Activated B cell treated with CpG ODN at 0.5 μM for 24 hours (primary cell): Measurements from ENCODE around the gene PHACTR3. TPM values are rescaled to one million over a fixed set of nuclear protein-coding genes. Genes with fewer than 3 reads are reported as not detected.

ENCODE experiments used
- ATAC-seq: fragments of 200-7000 bp; cut with Tn5 transposase; one replicate; pipeline ENCODE4 v1.10.0; 2021; ENCODE audit warnings: low read depth, mild to moderate bottlenecking, moderate library complexity
- CTCF ChIA-PET: fragments of 350-600 bp; sonication (Branson Sonifier 250); formaldehyde crosslinking; loops from one replicate; lab custom pipeline; 2021; ENCODE audit warnings: antibody characterized with exemption; lab: Charles Lee
- POLR2A ChIA-PET: fragments of 350-600 bp; sonication (Branson Sonifier 250); formaldehyde crosslinking; loops from one replicate; lab custom pipeline; 2021; ENCODE audit warnings: antibody characterized with exemption; lab: Charles Lee
- DNase-seq: peaks from one replicate; pipeline ENCODE4 v3.0.0; 2022
- H3K27ac Mint-ChIP-seq: one replicate; pipeline ENCODE4 v1.8.0; 2020; ENCODE audit warnings: mixed read lengths
- H3K27me3 Mint-ChIP-seq: one replicate; pipeline ENCODE4 v1.8.0; 2021; ENCODE audit warnings: mixed read lengths
- H3K36me3 Mint-ChIP-seq: one replicate; pipeline ENCODE4 v1.8.0; 2021; ENCODE audit warnings: low read depth, mixed read lengths
- H3K4me1 Mint-ChIP-seq: one replicate; pipeline ENCODE4 v1.8.0; 2021; ENCODE audit warnings: mixed read lengths
- H3K4me3 Mint-ChIP-seq: one replicate; pipeline ENCODE4 v1.8.0; 2020; ENCODE audit warnings: mild to moderate bottlenecking, mixed read lengths
- H3K9me3 Mint-ChIP-seq: one replicate; pipeline ENCODE4 v1.8.0; 2020; ENCODE audit warnings: mixed read lengths
- intact Hi-C: fragments of 100-400 bp; cut with micrococcal nuclease; formaldehyde crosslinking; loops from one replicate; pipeline ENCODE4 v1.15.1; 2024
- total RNA-seq: library from RNA; stranded (reverse); gene quantifications from 2 replicates; pipeline ENCODE4 v1.2.3, GENCODE V29; 2022
- TF ChIP-seq, protein P1 (sequence below): fragments of 200-600 bp; IDR thresholded peaks from one replicate; pipeline ENCODE4 v1.8.0; 2022; ENCODE audit warnings: antibody characterized with exemption, mild to moderate bottlenecking

PHACTR3 gene
- total RNA-seq, 1 donor from 2014 or later = not detected

DNA sequence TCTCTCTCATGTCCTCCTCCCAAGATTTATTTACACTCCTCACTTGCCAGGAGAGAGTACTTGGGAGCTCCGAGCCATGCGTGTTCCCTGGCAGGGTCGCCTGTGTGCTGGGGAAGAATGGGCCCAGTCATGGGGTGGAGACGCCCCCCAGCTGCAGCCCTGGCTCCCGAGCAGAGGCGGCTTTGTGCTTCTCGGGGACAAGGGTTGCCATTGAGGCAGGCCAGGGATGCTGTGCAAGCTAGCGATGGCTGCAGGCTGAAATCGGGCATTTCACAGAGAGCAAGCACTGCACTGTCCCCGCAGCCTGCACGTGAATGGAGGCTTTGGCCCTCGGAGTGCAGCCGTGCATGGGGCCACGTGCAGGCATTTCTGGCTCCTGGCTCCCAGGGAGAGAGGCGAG lies 23.8 kb downstream of the PHACTR3 start:
- no peaks in the 10 kb centered on the region for H3K4me1 Mint-ChIP-seq
- no peaks in the 10 kb centered on the region for H3K36me3 Mint-ChIP-seq
- no peak overlapping the region for H3K27ac Mint-ChIP-seq
- no peaks in the 10 kb centered on the region for H3K9me3 Mint-ChIP-seq
- DNase-seq = no peak
- ATAC-seq = no peak
- POLR2A ChIA-PET = no interaction called here
- intact Hi-C loops = no loop called here
- TF ChIP-seq, protein P1, sequence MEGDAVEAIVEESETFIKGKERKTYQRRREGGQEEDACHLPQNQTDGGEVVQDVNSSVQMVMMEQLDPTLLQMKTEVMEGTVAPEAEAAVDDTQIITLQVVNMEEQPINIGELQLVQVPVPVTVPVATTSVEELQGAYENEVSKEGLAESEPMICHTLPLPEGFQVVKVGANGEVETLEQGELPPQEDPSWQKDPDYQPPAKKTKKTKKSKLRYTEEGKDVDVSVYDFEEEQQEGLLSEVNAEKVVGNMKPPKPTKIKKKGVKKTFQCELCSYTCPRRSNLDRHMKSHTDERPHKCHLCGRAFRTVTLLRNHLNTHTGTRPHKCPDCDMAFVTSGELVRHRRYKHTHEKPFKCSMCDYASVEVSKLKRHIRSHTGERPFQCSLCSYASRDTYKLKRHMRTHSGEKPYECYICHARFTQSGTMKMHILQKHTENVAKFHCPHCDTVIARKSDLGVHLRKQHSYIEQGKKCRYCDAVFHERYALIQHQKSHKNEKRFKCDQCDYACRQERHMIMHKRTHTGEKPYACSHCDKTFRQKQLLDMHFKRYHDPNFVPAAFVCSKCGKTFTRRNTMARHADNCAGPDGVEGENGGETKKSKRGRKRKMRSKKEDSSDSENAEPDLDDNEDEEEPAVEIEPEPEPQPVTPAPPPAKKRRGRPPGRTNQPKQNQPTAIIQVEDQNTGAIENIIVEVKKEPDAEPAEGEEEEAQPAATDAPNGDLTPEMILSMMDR = no peak
- no peaks in the 10 kb centered on the region for H3K27me3 Mint-ChIP-seq
- H3K4me3 Mint-ChIP-seq = no peak overlapping the region
- CTCF ChIA-PET = no interaction called here

DNA sequence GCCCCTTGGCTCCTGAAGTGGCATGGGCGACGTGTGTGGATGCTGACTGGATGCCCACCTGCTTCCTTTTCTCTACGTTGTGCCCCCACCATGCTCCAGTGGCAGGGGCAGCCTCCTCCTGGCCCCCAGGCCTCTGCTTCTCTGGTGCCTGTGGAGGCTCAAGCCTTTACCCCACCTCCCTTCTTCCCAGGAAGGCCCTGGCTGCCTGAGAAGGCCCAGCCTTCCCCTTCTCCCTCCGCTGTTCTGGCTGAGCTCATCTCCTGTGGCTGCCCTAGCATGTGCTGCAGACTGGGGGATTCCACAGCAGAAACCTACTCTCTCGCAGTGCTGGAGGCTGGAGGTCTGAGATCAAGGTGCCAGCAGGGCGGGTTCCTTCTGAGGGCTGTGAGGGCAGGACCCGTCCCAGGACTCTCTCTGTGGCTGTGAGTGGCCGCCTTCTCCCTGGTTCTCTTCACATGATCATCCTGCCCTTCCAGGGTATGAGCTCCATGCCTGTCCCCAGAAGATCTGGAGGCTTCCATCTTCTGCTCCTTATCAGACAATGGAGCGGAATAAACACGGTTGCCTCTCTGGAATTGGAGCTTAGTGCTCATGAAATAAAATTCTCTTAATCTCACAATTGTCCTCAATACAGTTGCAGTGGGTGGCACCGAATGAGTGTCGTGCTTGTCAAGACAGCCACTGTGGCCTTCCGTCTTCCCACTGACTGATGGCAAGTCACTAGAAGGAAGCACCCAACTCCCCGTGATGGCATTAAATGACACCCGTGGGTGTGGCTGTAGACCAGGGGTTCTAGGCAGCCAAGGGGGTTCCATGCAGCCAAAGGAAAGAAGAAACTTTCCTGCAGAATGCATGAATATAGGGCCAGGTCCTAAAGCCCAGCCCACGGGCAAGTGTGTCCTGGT lies 25.1 kb downstream of the PHACTR3 start:
- H3K27ac Mint-ChIP-seq = no peak overlapping the region
- no peak for ATAC-seq
- POLR2A ChIA-PET = no interaction called here

DNA sequence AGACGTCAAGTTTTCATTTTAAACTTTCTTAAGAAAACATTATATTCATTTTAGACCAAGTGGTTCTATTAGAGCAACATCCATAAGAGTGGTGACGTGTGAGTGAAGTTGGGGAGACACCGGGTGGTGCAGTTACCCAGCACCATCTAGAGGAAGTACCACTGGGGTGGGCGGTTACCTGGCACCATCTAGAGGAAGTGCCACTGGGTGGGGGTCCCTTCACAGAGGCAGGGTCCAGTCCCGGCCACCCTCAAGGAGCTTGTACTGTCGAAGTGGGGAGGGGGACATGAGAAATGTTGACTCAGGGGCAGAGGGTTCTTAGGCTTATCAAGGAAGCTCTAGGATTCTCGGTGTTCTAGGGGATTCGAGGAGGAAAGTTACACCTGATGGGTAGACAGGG lies 26.2 kb downstream of the PHACTR3 start:
- Mint-ChIP-seq H3K9me3 (no peaks in the 10 kb centered on the region), H3K4me3 (no peak overlapping the region), H3K27ac (no peak overlapping the region), H3K4me1 (no peaks in the 10 kb centered on the region), H3K27me3 (peaks cover under 1% of the 10 kb centered on the region), H3K36me3 (no peaks in the 10 kb centered on the region)
- ChIA-PET CTCF (no interaction called here), POLR2A (no interaction called here)
- DNase-seq (no peak), ATAC-seq (no peak)
- intact Hi-C loops = no loop called here
- TF ChIP-seq, protein P1 = no peak

More for the DNA sequence above, 25.1 kb downstream of the PHACTR3 start:
- Mint-ChIP-seq H3K4me1 (no peaks in the 10 kb centered on the region), H3K4me3 (no peak overlapping the region), H3K9me3 (no peaks in the 10 kb centered on the region), H3K27me3 (no peaks in the 10 kb centered on the region), H3K36me3 (no peaks in the 10 kb centered on the region)
- CTCF ChIA-PET = no interaction called here
- DNase-seq = no peak
- TF ChIP-seq, protein P1 = no peak
- intact Hi-C loops = no loop called here

DNA sequence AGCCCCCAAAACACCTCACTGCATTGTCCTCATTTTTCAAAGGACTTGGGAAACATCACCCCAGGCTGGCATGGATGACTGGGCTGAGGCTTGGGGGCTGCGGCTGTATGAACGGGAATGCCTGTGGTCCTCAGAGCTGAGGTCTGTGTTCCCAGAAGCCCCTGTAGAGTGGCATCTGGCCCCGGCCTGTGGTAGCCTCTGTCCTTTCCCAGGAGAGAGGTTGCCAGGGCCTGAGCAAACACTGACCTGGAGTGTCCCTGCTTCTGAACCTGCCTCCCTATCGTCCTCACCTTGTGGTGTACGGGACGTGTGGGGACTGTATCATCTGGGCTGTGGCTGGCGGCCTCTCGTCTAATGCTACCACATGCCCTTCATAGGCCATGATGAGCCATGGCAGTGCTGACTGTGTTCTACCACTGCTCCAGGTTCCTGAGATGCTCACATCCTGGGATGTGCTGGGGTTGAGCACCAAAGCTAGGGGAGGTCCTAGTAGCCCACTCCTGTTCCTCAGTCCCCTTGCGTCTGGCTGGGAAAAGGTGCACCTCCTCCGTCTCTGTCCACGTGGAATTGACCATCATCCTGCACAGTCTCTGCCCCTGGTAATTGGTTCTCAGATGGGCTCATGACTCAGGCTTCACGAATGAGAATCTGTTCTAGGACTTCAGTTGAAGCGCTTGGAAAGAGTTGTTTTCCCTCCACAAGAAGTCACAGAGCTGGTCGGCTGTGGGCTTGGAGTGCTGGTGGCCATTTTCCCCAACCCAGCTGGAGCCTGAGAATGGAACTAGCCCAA lies 27.6 kb downstream of the PHACTR3 start:
- ATAC-seq (no peak), DNase-seq (no peak)
- ChIA-PET POLR2A (no interaction called here), CTCF (no interaction called here)
- H3K27me3 Mint-ChIP-seq = peaks cover 4% of the 10 kb centered on the region
- intact Hi-C loops = no loop called here
- no peaks in the 10 kb centered on the region for H3K9me3 Mint-ChIP-seq
- no peaks in the 10 kb centered on the region for H3K36me3 Mint-ChIP-seq
- H3K27ac Mint-ChIP-seq = no peak overlapping the region
- no peak overlapping the region for H3K4me3 Mint-ChIP-seq
- TF ChIP-seq, protein P1 = no peak
- H3K4me1 Mint-ChIP-seq = no peaks in the 10 kb centered on the region

DNA sequence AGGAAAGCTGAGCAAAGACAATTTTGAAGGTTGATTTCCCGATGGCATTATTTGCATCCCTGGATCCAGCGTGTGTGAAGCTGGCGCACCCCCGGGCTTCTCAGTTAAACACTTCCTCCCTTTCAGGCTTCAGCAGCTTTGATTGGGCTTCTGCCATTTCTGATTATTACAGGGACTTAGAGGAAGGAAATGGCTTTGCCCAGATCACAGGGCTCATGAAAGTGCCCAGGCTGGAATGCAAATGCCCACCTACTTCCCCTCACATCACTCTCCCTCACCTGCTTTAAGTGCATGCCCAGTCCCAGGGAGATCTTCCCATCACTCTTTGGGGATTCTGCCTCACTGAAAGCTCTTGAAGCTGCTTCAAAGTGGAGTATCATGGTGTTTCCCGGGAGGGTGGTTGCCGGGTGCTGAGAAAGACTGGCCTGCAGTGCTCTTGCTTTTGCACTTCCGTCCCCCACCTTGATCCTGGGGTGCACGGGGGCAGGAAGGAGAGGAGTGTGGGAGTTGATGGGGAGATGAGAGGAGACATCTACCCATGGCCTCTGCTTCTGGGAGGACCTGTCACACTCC lies 28.3 kb downstream of the PHACTR3 start:
- Mint-ChIP-seq H3K27ac (no peak overlapping the region), H3K4me3 (no peak overlapping the region), H3K9me3 (no peaks in the 10 kb centered on the region), H3K27me3 (peaks cover 4% of the 10 kb centered on the region), H3K4me1 (no peaks in the 10 kb centered on the region), H3K36me3 (no peaks in the 10 kb centered on the region)
- ChIA-PET POLR2A (no interaction called here), CTCF (no interaction called here)
- no peak for DNase-seq
- TF ChIP-seq, protein P1 = no peak
- intact Hi-C loops = no loop called here
- ATAC-seq = no peak
